Measurements from ENCODE around the gene SLC39A2. TPM values are rescaled to one million over a fixed set of nuclear protein-coding genes. Genes with fewer than 3 reads are reported as not detected.

Gene SLC39A2
- total RNA-seq, 2 donors from 2014 or later = 0.35 to 0.46 TPM

DNA sequence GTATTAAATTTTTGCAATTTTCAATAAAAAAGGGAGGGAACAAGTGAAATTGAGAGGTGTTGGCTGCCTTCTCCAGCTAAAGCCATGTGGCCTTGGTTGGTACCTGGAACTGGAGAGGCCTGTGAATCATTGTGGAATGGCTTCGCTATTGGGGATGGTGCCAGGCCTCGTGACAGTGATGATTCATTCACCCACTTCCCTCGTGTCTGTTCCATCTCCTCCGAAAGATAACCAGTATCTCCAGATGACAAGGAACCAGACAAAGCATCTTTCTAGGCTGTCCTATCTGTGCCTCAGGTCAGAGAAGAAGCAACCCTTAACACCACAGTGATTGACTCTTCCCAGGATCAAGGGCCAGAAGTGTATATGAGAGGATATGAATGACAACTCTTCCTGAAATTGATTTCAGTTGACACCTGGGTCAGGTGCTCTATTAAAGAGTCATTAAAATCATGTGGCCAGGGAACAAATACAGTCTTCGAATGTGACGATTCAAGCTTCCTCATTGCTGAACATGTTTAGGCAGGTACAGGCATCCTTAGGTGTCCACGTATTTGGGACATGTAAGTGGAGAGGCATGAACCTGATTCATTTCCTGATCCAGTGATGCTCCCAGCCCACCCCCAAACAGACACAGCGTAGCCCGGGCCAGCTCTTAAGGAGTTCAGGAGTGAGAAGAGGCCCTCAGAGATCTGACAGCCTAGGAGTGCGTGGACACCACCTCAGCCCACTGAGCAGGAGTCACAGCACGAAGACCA, 42.8 kb downstream of the SLC39A2 start, which contains the start of gene RNASE7:
TSS of gene RNASE7 (plus strand) at position 687 of the 758 bp plus-strand sequence. CDS start 631 bp downstream, outside the sequence.
- Mint-ChIP-seq H3K9me3 (no peaks in the 10 kb centered on the region), H3K27ac (no peak within 1 kb of the TSS), H3K4me3 (no peak within 1 kb of the TSS), H3K36me3 (ENCODE audit: low read depth) (no peaks in the 10 kb centered on the region), H3K4me1 (peaks cover 27% of the 10 kb centered on the region), H3K27me3 (ENCODE audit: insufficient read depth) (peaks cover 23% of the 10 kb centered on the region)
- Histone ChIP-seq H3K27ac (ENCODE audit: low read depth, low read length) (no peak within 1 kb of the TSS), H3K9me3 (ENCODE audit: control insufficient read depth, low read length) (no peaks in the 10 kb centered on the region), H3K9ac (ENCODE audit: extremely low read depth, low read length, poor library complexity, severe bottlenecking) (no peak within 1 kb of the TSS), H3K4me3 (ENCODE audit: low read length) (no peak within 1 kb of the TSS), H3K27me3 (ENCODE audit: control insufficient read depth, insufficient read depth, low read length, poor library complexity, severe bottlenecking) (peaks cover 8% of the 10 kb centered on the region), H3K36me3 (ENCODE audit: control insufficient read depth, insufficient read depth, low read length) (no peaks in the 10 kb centered on the region), H3K4me1 (ENCODE audit: control insufficient read depth, insufficient read depth, low read length) (peaks cover 4% of the 10 kb centered on the region)
- WGBS, 2 experiments (ENCODE audit: insufficient coverage in 1 of 2, insufficient read length in 1 of 2) = 91 to 93% methylated on average over 4 to 11 of the region's 11 CpGs
- TF ChIP-seq, protein P1, sequence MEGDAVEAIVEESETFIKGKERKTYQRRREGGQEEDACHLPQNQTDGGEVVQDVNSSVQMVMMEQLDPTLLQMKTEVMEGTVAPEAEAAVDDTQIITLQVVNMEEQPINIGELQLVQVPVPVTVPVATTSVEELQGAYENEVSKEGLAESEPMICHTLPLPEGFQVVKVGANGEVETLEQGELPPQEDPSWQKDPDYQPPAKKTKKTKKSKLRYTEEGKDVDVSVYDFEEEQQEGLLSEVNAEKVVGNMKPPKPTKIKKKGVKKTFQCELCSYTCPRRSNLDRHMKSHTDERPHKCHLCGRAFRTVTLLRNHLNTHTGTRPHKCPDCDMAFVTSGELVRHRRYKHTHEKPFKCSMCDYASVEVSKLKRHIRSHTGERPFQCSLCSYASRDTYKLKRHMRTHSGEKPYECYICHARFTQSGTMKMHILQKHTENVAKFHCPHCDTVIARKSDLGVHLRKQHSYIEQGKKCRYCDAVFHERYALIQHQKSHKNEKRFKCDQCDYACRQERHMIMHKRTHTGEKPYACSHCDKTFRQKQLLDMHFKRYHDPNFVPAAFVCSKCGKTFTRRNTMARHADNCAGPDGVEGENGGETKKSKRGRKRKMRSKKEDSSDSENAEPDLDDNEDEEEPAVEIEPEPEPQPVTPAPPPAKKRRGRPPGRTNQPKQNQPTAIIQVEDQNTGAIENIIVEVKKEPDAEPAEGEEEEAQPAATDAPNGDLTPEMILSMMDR (conservative IDR thresholded peaks at IDR 0.05) = no peak
- DNase-seq = no peak

DNA sequence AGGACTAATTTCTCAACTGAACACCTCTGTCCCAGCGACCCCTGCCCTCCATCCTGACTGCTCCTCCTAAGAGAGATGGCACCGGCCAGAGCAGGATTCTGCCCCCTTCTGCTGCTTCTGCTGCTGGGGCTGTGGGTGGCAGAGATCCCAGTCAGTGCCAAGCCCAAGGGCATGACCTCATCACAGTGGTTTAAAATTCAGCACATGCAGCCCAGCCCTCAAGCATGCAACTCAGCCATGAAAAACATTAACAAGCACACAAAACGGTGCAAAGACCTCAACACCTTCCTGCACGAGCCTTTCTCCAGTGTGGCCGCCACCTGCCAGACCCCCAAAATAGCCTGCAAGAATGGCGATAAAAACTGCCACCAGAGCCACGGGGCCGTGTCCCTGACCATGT, 43.8 kb downstream of the SLC39A2 start:
- Histone ChIP-seq H3K9ac (ENCODE audit: extremely low read depth, low read length, poor library complexity, severe bottlenecking) (no peak overlapping the region), H3K36me3 (ENCODE audit: control insufficient read depth, insufficient read depth, low read length) (no peaks in the 10 kb centered on the region), H3K9me3 (ENCODE audit: control insufficient read depth, low read length) (no peaks in the 10 kb centered on the region), H3K4me1 (ENCODE audit: control insufficient read depth, insufficient read depth, low read length) (peaks cover 4% of the 10 kb centered on the region), H3K27ac (ENCODE audit: low read depth, low read length) (no peak overlapping the region), H3K27me3 (ENCODE audit: control insufficient read depth, insufficient read depth, low read length, poor library complexity, severe bottlenecking) (peaks cover 8% of the 10 kb centered on the region), H3K4me3 (ENCODE audit: low read length) (no peak overlapping the region)
- peaks cover 27% of the 10 kb centered on the region for H3K4me1 Mint-ChIP-seq
- H3K9me3 Mint-ChIP-seq = no peaks in the 10 kb centered on the region
- WGBS, 2 experiments (ENCODE audit: insufficient coverage in 1 of 2, insufficient read length in 1 of 2) = 85 to 96% methylated on average over 4 to 8 of the region's 8 CpGs
- H3K36me3 Mint-ChIP-seq (ENCODE audit: low read depth) = no peaks in the 10 kb centered on the region
- H3K27me3 Mint-ChIP-seq (ENCODE audit: insufficient read depth) = peaks cover 25% of the 10 kb centered on the region
- no peak overlapping the region for H3K27ac Mint-ChIP-seq
- no peak overlapping the region for H3K4me3 Mint-ChIP-seq
- DNase-seq = no peak
- TF ChIP-seq, protein P1 (conservative IDR thresholded peaks at IDR 0.05) = no peak

DNA sequence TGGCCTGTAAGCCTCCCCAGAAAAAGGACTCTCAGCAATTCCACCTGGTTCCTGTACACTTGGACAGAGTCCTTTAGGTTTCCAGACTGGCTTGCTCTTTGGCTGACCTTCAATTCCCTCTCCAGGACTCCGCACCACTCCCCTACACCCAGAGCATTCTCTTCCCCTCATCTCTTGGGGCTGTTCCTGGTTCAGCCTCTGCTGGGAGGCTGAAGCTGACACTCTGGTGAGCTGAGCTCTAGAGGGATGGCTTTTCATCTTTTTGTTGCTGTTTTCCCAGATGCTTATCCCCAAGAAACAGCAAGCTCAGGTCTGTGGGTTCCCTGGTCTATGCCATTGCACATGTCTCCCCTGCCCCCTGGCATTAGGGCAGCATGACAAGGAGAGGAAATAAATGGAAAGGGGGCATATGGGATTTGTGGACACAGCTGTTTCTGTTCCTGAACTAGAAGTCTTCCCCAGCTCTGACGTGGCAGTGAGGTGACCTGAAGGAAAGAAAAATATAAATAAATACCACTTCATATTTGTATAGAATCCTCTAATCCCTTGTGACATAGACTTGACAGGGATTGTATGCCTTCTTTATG, 44.4 kb downstream of the SLC39A2 start:
- Mint-ChIP-seq H3K4me3 (no peak overlapping the region), H3K4me1 (peaks cover 24% of the 10 kb centered on the region), H3K9me3 (no peaks in the 10 kb centered on the region), H3K36me3 (ENCODE audit: low read depth) (no peaks in the 10 kb centered on the region), H3K27me3 (ENCODE audit: insufficient read depth) (peaks cover 25% of the 10 kb centered on the region), H3K27ac (no peak overlapping the region)
- no peak overlapping the region for H3K4me3 ChIP-seq (ENCODE audit: low read length)
- no peak overlapping the region for H3K27ac ChIP-seq (ENCODE audit: low read depth, low read length)
- H3K36me3 ChIP-seq (ENCODE audit: control insufficient read depth, insufficient read depth, low read length) = no peaks in the 10 kb centered on the region
- peaks cover 4% of the 10 kb centered on the region for H3K4me1 ChIP-seq (ENCODE audit: control insufficient read depth, insufficient read depth, low read length)
- no peak overlapping the region for H3K9ac ChIP-seq (ENCODE audit: extremely low read depth, low read length, poor library complexity, severe bottlenecking)
- peaks cover 8% of the 10 kb centered on the region for H3K27me3 ChIP-seq (ENCODE audit: control insufficient read depth, insufficient read depth, low read length, poor library complexity, severe bottlenecking)
- no peak for DNase-seq
- TF ChIP-seq, protein P1 (conservative IDR thresholded peaks at IDR 0.05) = no peak
- no peaks in the 10 kb centered on the region for H3K9me3 ChIP-seq (ENCODE audit: control insufficient read depth, low read length)
- WGBS, 2 experiments (ENCODE audit: insufficient coverage in 1 of 2, insufficient read length in 1 of 2) = 71 to 78% methylated on average over 1 to 2 of the region's 2 CpGs
